GM12873 (cell line): ENCODE results near the gene ERO1B.

Experiments used
- TF ChIP-seq, protein P1 (sequence below): IDR thresholded peaks from 2 replicates; pipeline ENCODE4 v1.5.1; 2012; ENCODE audit warnings: low read depth, mild to moderate bottlenecking, moderate library complexity, low read length, control low read depth; ENCODE audit not compliant: insufficient read depth; ENCODE audit errors: missing control alignments

Gene ERO1B

DNA sequence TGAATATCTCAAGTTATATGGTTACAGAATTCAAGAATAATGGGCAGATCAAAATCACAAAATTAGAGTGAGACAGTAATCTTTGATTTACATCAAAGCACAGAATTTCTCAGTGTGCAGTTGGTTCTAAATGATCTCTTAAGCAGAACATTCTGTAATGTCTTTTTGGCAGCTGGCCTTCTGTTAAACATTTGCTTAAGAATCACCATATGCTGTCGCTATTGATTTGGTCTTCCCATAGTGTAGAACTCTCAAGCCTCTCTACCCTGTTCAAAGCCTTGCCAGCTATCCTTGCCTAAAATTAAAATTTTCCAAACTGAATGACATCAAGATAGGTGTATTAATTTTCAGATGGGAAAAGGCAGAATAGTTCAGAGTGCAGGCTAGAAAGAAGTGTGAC lies 38.9 kb upstream of the ERO1B start:
- TF ChIP-seq, protein P1, sequence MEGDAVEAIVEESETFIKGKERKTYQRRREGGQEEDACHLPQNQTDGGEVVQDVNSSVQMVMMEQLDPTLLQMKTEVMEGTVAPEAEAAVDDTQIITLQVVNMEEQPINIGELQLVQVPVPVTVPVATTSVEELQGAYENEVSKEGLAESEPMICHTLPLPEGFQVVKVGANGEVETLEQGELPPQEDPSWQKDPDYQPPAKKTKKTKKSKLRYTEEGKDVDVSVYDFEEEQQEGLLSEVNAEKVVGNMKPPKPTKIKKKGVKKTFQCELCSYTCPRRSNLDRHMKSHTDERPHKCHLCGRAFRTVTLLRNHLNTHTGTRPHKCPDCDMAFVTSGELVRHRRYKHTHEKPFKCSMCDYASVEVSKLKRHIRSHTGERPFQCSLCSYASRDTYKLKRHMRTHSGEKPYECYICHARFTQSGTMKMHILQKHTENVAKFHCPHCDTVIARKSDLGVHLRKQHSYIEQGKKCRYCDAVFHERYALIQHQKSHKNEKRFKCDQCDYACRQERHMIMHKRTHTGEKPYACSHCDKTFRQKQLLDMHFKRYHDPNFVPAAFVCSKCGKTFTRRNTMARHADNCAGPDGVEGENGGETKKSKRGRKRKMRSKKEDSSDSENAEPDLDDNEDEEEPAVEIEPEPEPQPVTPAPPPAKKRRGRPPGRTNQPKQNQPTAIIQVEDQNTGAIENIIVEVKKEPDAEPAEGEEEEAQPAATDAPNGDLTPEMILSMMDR = no peak

DNA sequence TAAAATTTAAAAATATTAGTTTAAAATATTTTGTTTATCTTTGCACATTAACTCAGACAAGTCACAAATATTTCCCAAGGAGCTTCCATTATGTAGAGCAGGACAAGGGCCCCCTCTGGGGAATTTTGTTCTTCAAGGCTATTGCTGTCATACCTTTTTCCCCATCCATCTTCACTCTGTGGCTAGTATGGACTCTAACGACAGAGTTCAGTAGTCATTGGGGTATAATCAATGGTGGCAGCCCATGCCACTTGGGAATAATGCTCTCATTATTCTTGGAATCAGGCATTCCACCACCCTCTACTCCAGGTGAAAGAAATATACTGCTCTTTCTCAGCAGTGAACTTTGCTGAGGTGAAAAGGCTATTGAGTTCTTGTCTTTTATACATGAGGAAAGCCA lies 38.5 kb upstream of the ERO1B start:
- TF ChIP-seq, protein P1 = no peak

DNA sequence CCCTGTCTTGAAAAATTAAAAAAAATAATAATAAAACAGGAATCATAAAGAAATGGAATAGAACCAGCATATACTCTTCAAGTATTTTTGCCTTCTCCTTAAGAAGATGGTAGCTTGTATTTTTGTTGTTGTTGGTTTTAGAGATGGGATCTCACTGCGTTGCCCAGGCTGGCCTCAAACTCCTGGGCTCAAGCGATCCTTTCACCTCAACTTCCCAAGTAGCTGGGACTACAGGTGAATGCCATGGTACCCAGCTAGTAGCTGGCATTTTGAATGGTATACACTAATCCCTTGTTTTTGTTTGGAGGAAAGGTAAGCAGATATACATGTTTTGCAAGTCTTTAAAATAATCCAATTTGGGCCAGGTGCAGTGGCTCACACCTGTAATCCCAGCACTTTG lies 34.7 kb upstream of the ERO1B start:
- TF ChIP-seq, protein P1 = no peak

DNA sequence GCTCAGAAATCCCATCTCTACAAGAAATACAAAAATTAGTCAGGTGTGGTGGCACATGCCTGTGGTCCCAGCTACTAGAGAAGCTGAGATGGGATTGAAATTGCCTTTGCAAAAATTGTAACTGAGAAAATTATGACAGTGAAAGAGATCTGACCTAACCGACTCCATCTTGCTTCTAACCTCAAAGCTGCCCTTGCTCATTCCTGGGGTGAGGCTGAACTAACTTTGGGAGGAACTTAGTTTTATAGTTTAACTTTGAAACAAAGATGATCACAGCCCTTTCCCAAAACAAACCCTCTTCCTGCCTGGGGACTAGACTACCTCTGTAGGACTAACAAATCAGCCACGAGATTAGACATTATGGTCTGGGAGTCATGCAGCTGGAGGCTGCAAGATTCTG lies 33.8 kb upstream of the ERO1B start:
- TF ChIP-seq, protein P1 = no peak

DNA sequence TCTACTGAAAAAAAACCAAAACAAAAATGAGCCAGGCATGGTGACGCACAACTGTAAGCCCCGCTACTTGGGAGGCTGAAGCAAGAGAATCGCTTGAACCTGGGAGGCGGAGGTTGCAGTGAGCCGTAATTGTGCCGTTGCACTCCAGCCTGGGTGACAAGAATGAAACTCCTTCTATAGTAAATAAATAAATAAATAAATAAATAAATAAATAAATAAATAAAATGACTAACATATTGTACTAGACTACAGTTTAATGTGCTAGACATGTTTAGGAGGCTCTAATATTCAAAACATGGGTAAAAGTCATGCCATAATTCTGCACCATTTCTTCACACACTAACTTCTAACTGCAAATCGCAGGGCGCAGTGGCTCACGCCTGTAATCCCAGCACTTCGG lies 33.3 kb upstream of the ERO1B start:
- TF ChIP-seq, protein P1 = no peak

DNA sequence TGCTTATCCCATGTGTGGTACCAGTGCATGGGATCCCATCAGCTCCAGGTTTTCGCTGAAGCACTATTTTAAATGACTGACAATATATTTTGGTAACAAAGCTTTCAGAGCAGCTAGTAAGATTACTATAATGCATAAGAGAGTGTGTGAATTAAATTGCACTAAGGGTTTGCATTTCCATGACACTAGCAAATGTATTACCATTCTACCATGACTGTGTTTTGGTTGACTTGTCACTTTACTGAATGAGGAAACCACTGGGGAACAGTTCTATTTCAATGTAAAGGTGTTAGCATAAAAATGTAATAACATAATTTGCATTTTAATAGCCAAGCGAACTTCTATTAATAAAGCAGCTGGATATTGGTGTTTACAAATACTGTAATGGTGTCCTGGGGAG lies 31.7 kb upstream of the ERO1B start:
- TF ChIP-seq, protein P1 = no peak

DNA sequence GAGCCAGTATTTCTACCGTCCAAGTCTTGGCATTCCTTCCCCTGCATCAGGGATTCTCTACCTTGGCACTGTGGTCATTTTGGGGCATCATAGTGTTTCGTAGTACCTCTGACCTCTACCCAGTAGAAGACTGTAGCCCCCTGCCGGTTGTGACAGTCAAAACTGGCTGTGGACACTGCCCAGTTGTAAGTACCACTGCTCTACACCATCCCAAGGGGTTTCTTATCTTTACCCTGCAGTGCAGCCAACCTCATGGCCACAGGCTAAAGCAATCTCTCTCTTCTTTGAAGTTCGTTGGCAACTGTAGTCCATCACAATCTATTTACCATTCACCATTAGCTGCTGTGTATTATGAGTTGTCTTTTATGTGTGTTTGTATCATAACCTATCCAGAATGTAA lies 29.3 kb upstream of the ERO1B start:
- TF ChIP-seq, protein P1 = peak; percentile 9

DNA sequence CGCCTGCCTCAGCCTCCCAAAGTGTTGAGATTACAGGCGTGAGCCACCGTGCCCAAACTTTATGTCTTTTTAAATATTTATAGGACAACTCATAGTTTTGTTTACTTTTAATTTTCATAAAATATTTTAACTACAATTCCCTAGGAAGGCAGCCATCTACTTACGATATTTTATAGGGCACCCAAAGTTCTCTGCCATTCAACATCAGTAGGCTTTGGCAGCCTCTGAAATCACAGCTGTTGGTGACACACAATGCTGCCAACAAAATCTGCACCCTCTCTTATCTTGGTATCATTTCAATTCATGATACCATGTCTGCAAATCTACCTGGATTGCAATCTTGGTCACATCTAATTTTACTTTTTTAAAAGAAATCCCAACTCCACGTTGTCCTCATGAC lies 27.1 kb upstream of the ERO1B start:
- TF ChIP-seq, protein P1 = no peak
